ENCODE measurements around the gene ALDH1L1.

- no peak for TF ChIP-seq CTCF (IDR thresholded peaks at IDR 0.05)
- TF ChIP-seq EP300 (IDR thresholded peaks at IDR 0.05; ENCODE audit: low read depth): no peak
Measured at GRCh38 chr3:126103121-126104027, 77.0 kb downstream of the ALDH1L1 start.

All from transverse colon (tissue), 3 donors.